Heart right ventricle (tissue), 16 donors: Measurements from ENCODE around the gene ATP11A. TPM values are rescaled to one million over a fixed set of nuclear protein-coding genes. Genes with fewer than 3 reads are reported as not detected.

Source experiments
- ATAC-seq, 8 donors: fragments of 200-7000 bp; cut with Tn5 transposase; one replicate each; pipeline ENCODE4 v1.9.1; 2020; ENCODE audit warnings: mild to moderate bottlenecking in 8 of 8, moderate library complexity in 8 of 8, moderate number of reproducible peaks in 1 of 8
- DNase-seq, 2 donors: peaks; one replicate each; pipeline ENCODE4 v3.0.0-alpha.2; 2020
- H3K27ac ChIP-seq, 10 donors: fragments of 200-600 bp; sonication (generic) in 2 of 10; one replicate each; pipeline versions ENCODE4 v1.5.0 to v1.8.0; 2020 to 2022; ENCODE audit warnings: mild to moderate bottlenecking in 3 of 10
- H3K27me3 ChIP-seq, 7 donors: fragments of 200-600 bp; one replicate each; pipeline ENCODE4 v1.8.0; 2021 to 2022; ENCODE audit warnings: mild to moderate bottlenecking in 2 of 7
- H3K36me3 ChIP-seq, 9 donors: fragments of 200-600 bp; sonication (generic) in 1 of 9; one replicate each; pipeline versions ENCODE4 v1.5.0 to v1.8.0; 2020 to 2022; ENCODE audit warnings: mild to moderate bottlenecking in 2 of 9
- H3K4me1 ChIP-seq, 9 donors: fragments of 200-600 bp; sonication (generic) in 1 of 9; one replicate each; pipeline versions ENCODE4 v1.5.0 to v1.8.0; 2020 to 2022; ENCODE audit warnings: mild to moderate bottlenecking in 4 of 9
- H3K4me3 ChIP-seq, 10 donors: fragments of 200-600 bp; sonication (generic) in 2 of 10; one replicate each; pipeline versions ENCODE4 v1.5.0 to v1.8.0; 2020 to 2022; ENCODE audit warnings: mild to moderate bottlenecking in 7 of 10, moderate library complexity in 2 of 10
- H3K9me3 ChIP-seq, 11 donors: fragments of 200-600 bp in 10 of 11; sonication (generic) in 2 of 11; one replicate each; pipeline versions ENCODE4 v1.5.0 to v1.8.0; 2013 to 2022; ENCODE audit warnings: mild to moderate bottlenecking in 2 of 11, control low read depth in 1 of 11, moderate library complexity in 1 of 11
- CTCF ChIP-seq, 9 donors: fragments of 200-600 bp; sonication (generic) in 2 of 9; IDR thresholded peaks; one replicate each; pipeline versions ENCODE4 v1.5.0 to v1.8.0; 2021 to 2022; ENCODE audit warnings: antibody characterized with exemption in 9 of 9, mild to moderate bottlenecking in 5 of 9, moderate library complexity in 1 of 9
- WGBS, 2 donors: extraction: QIAGEN DNeasy Blood & Tissue Kit; methylation state at CpG; one replicate each; pipeline ENCODE4 v1.1.7; 2013; ENCODE audit warnings: inconsistent platforms in 1 of 2; 5-methylcytosine and 5-hydroxymethylcytosine counted together
- intact Hi-C, 10 donors: fragments of 100-400 bp; cut with DNase I; formaldehyde crosslinking; loops; one replicate each; pipeline versions ENCODE4 v1.11.1 to v1.14.2; 2022
- polyA plus RNA-seq, 2 donors: library from polyadenylated mRNA; stranded (reverse); fragments of 200-250 nt; gene quantifications; one replicate each; pipeline ENCODE4 v1.2.3, GENCODE V29; 2013
- total RNA-seq, 10 donors: library from RNA; stranded (reverse); fragmentation: NEBNext Ultra II Directional in 3 of 10; extraction: Animal tissue kit (Norgen Biotek cat#: 25700) in 3 of 10; gene quantifications; one replicate each; pipeline versions ENCODE4 v1.2.1 to v1.2.4, GENCODE V29; 2021 to 2023
- donor health status: Arrhythmogenic right ventricular cardiomyopathy.
- donor health status: ischemic (EF 13 %, LVEDD 7.1; RV severe dilation, severe dysfunction).
- donor health status: healthy with polysubstance abuse.
- donor health status: DM: no; HTN: yes; CAD: no.
- donor health status: DM: no; HTN: no; CAD: no.
- donor health status: ischemic (EF 25% LVEDD 6.9; RV normal size, moderate dysfunction).
- donor health status: ischemic (EF 25% LVEDD 5.7; RV mildly dilated, moderate dysfunction).
- donor health status: healthy.
- donor health status: DM: yes; HTN: yes; CAD: no.
- donor health status: Ischemic cardiomyopathy.
- donor health status: ischemic (EF 35%, LVEDD 5.7; RV mildly dilated, moderate dysfunction).
- donor health status: nonischemic (EF 11% LVEDD 7.7; RV severe dilation, severe dysfunction).
- donor health status: DM: yes; HTN: yes; CAD: no.
- donor health status: PGD.
- donor health status: ischemic (EF 29% LVEDD 5.4; RV normal size, mild dysfunction).
- donor health status: nonischemic (EF 23%, LVEDD 6.1; RV moderate dilation, normal function).

The ATP11A gene
- total and polyA plus RNA-seq, 12 donors: 20.0 to 164 (median 107) TPM

GRCh38 chr13:112731667-112732616 lies 42.1 kb downstream of the ATP11A start:
- Histone ChIP-seq H3K9me3 (no peaks in the 10 kb centered on the region), H3K36me3 (no peaks in the 10 kb centered on the region), H3K27me3 (no peaks in the 10 kb centered on the region), H3K4me3 (no peak overlapping the region), H3K4me1 (peaks cover 7 to 81% (median 52%) of the 10 kb centered on the region in 9 donors), H3K27ac (peak overlapping the region in 5 of 10 donors; percentile 85 to 93 (median 91))
- intact Hi-C loops: loop anchor here in 2 of 10 donors (5.0 kb wide), 2 partner anchors 40 kb away; partner anchors contain the start of gene ATP11A (in 2 of the 2)
- TF ChIP-seq CTCF (IDR thresholded peaks at IDR 0.05): no peak
- WGBS, 2 donors: 92 to 94% methylated on average over 20 of the region's 20 CpGs
- ATAC-seq (no peak), DNase-seq (no peak)

GRCh38 chr13:112732679-112733078 lies 42.8 kb downstream of the ATP11A start:
- peak overlapping the region in 3 of 10 donors; percentile 15 to 65 (median 53) for H3K27ac ChIP-seq
- DNase-seq (no peak), ATAC-seq (no peak)
- no peaks in the 10 kb centered on the region for H3K36me3 ChIP-seq
- 89 to 94% methylated on average over 10 of the region's 10 CpGs for WGBS, 2 donors
- intact Hi-C loops: loop anchor here in 2 of 10 donors (5.0 kb wide), 2 partner anchors 40 kb away; partner anchors contain the start of gene ATP11A (in 2 of the 2)
- no peak overlapping the region for H3K4me3 ChIP-seq
- H3K4me1 ChIP-seq: peaks cover 7 to 73% (median 44%) of the 10 kb centered on the region in 9 donors
- TF ChIP-seq CTCF (IDR thresholded peaks at IDR 0.05): no peak
- H3K27me3 ChIP-seq: no peaks in the 10 kb centered on the region
- no peaks in the 10 kb centered on the region for H3K9me3 ChIP-seq

GRCh38 chr13:112733112-112733511 lies 43.3 kb downstream of the ATP11A start:
- DNase-seq (no peak), ATAC-seq (no peak)
- no peaks in the 10 kb centered on the region for H3K36me3 ChIP-seq
- no peak for TF ChIP-seq CTCF (IDR thresholded peaks at IDR 0.05)
- H3K4me3 ChIP-seq: no peak overlapping the region
- no peaks in the 10 kb centered on the region for H3K27me3 ChIP-seq
- H3K9me3 ChIP-seq: no peaks in the 10 kb centered on the region
- 84 to 94% methylated on average over 6 of the region's 6 CpGs for WGBS, 2 donors
- peaks cover 7 to 70% (median 40%) of the 10 kb centered on the region in 9 donors for H3K4me1 ChIP-seq
- intact Hi-C loops: loop anchor here in 2 of 10 donors (5.0 kb wide), 2 partner anchors 39 to 41 kb away; partner anchors contain the start of gene ATP11A (in 2 of the 2)
- H3K27ac ChIP-seq: peak overlapping the region in 5 of 10 donors; percentile 15 to 65 (median 53)

GRCh38 chr13:112733661-112734379 lies 44.0 kb downstream of the ATP11A start:
- Histone ChIP-seq H3K4me3 (no peak overlapping the region), H3K4me1 (peaks cover 7 to 63% (median 35%) of the 10 kb centered on the region in 9 donors), H3K9me3 (no peaks in the 10 kb centered on the region), H3K27ac (peak overlapping the region in 6 of 10 donors; percentile 24 to 65 (median 49)), H3K36me3 (no peaks in the 10 kb centered on the region), H3K27me3 (no peaks in the 10 kb centered on the region)
- intact Hi-C loops: loop anchor here in 2 of 10 donors (5.0 kb wide), 2 partner anchors 38 to 42 kb away; partner anchors contain the start of gene ATP11A (in 2 of the 2)
- DNase-seq (no peak), ATAC-seq (no peak)
- WGBS, 2 donors: 56 to 59% methylated on average over 7 of the region's 7 CpGs
- no peak for TF ChIP-seq CTCF (IDR thresholded peaks at IDR 0.05)
